ENCODE results near the gene ATXN10.
"Not testable (repeated sequence)": the region's sequence is repeated elsewhere in the genome, so short reads cannot be mapped to it uniquely, and the experiment has no call there.

The ATXN10 gene

GRCh38 chr22:45642986-45643385, 28.6 kb upstream of the ATXN10 start:
- no peak for DNase-seq (ENCODE audit: low read depth in 2 of 2)

GRCh38 chr22:45644714-45645113, 26.9 kb upstream of the ATXN10 start:
- no peak for DNase-seq (ENCODE audit: low read depth in 2 of 2)

DNA sequence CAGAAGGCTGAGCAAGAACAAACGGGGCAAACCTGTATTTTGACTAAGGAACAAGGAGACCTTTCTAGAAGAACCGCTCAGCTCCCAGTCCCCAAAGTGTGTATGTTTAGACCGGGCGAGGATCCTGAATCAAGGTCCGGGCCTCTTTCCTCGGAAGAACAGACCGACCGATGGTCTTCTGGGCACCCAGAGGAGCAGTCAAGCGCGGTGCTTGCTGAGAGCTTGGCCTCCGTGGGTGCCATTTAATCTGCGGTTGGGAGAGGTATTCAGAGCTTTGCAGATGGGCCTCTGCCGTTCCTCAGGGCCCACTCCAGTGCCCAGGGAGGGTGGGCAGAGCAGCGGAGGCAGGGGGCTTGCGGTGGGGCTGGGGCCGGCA, 26.5 kb upstream of the ATXN10 start:
- DNase-seq (ENCODE audit: low read depth in 2 of 2) = no peak

DNA sequence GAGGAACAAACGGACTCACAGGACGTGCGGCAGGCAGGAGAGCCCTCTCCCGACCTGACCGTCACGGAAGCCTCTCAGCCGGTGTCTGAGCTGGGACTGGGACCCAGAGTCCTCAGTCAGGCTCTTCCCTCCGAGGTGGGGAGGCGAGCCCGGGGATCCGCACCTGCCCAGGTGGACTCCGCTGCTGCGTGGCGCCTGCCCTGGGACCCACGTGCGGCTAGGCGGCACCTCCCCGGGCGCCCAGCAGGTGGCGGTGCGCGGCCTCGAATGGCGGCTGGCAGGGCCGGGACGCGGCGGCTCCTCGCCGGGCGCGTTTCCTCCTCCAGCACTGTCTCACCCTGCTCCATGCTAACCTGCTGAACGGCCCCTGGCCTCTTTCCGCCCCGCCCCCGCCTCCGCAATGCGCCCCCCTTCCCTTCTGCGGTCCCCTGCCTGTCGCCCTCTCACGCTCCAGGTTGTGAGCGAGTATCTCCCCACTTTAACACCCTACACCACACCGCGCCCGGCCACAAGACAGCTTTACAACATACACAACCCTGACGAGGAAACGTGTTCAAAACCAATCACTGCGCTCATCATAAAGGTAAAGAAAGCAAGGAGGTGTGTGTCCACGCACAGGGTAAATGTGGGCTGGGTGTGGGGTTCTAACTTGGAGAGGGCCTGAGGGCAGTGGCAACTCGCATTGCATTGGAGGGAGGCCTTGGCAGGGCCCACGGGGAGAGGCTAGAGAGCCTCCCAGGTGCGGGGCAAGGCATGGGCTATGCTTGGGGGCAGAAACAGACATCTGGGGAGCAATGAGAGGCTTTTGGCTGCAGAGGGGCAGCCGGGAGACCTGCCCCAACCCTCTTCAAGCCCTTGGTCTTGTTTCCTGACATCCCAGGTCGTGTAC, 25.9 kb upstream of the ATXN10 start:
- DNase-seq (ENCODE audit: low read depth in 2 of 2) = peak; percentile 57 to 65

GRCh38 chr22:45647532-45648225, 24.0 kb upstream of the ATXN10 start:
- DNase-seq (ENCODE audit: low read depth in 2 of 2) = no peak

DNA sequence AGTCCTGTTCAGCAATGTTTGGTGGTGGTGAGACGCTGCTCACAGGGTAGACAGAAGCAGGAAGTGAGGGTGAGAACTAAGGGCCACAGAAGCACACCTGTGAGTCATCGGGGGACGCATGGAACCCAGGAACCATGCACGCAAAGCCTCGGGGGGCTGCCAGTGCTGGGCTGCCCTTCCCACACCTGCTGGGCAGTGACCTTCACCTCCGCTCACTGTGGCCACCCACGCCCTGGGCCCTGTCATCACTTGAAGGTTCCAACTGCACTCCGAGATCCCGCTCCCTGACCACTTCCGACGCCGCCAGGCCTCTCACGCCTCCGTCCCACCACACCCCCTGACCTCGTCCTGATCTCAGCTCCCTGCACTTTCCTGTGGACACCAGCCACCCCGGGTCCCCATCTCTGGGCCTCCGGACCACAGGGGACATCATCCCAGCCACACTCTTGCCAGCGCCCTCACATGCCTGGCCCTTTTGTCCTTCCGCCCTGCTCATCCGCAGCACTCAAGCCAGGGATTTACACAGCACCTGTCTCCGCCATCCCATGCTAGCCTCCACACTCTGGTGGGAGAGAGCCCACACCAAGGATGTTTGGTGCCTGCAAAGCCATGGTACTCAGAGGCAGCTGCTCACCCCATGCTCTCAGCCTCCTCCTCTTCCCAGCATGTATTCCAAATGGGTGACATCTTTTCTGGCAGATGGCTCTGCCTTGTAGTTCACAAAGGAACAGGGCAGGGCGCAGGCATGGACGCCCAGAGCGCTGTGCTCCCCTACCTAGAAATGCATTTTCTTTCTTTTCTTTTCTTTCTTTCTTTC, 23.1 kb upstream of the ATXN10 start:
- no peak for DNase-seq (ENCODE audit: low read depth in 2 of 2)

- DNase-seq (ENCODE audit: low read depth in 2 of 2) = no peak
Measured at GRCh38 chr22:45649809-45650208, 21.8 kb upstream of the ATXN10 start.

DNA sequence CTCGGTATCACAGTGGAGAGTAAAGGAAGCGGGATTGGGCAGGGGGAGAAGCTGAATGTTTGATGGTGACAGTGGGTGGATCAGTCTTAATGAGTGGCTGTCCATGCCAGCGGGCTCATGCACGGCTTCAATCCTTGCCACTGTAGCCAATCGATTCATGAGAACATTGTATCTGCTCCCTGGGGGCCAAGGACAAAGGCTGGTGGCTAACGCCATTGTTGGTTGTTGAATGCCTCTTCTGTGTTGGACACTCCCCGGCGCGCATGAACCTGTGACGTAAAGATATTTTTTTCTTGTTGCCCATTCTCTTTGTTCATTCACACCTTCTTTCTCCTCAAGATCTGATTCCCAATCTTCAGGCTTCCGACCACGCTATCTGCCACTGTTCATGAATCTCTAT, 20.9 kb upstream of the ATXN10 start:
- no peak for DNase-seq (ENCODE audit: low read depth in 2 of 2)

DNA sequence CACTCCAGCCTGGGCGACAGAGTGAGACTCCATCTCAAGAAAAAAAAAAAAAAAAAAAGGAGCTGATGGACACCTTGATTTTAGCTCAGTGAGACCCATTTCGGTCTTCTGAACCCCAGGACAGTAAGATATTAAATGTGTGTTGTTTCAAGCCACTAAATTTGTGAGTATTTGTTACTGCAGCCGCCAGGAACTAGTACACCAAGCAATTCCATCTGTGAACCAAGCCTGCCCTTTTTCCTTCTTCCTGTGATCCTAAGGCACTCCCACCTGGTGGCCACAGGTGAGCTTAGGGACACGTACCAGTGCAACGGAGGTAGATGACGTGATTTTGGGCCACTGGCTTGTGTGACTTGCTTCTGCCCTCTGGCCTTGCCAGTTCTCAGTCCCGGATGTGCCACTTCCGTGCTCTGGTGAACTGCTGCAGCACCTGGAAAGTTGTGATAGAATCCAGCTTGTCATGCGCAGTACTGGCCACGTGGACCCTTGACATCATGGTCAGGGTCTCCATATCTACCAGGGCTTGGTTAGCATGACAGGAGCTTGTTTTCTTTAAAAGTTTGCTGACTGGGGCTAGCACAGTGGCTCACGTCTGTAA, 19.6 kb upstream of the ATXN10 start:
- no peak for DNase-seq (ENCODE audit: low read depth in 2 of 2)

GRCh38 chr22:45656577-45656976, 15.1 kb upstream of the ATXN10 start:
- no peak for DNase-seq (ENCODE audit: low read depth in 2 of 2)

- no peak for DNase-seq (ENCODE audit: low read depth in 2 of 2)
Measured at GRCh38 chr22:45657701-45658100, 13.9 kb upstream of the ATXN10 start.

- no peak for DNase-seq (ENCODE audit: low read depth in 2 of 2)
Measured at GRCh38 chr22:45664136-45664646, 7.4 kb upstream of the ATXN10 start.

- no peak for DNase-seq (ENCODE audit: low read depth in 2 of 2)
Measured at GRCh38 chr22:45667486-45667885, 4.1 kb upstream of the ATXN10 start.

- not testable (repeated sequence) for DNase-seq (ENCODE audit: low read depth in 2 of 2)
Measured at GRCh38 chr22:45670363-45670762, 1.3 kb upstream of the ATXN10 start.

DNA sequence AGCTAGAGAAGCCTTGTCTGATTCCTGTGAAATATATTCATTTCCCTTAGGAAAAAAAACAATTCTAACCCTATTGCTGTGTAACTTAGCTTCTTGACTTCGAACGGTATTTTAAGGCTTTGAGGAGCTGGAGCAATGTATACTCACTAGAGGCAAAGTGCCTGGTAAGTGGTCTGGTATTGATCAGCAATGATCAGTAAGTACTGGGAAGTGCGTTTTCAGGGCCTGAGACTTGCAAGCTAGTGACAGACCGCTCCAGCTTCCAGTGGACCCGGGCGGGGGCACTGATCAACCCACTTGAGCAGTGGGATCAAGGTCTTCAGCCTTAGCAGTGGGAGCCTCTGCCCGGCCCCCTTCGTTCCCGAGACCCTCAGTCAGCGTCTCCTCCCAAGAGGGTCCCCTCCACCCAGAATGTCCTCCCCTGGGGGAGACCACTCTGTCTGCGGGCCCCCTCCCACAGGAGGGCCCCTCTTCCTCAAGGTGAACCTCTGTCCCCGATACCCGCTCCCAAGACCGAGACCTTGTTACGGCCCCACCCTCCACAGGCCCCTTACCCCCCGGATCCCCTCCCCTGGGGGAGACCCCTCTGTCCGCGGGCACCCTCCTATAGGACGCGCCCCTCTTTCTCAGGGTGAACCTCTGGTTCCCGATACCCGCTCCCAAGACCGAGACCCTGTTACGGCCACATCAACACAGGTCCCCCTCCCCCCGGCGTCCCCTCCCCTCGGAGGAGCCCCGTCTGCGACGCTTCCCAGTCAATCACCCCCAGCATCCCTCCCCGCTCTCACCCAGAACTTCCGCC, 452 bp upstream of the ATXN10 start:
- DNase-seq (ENCODE audit: low read depth in 2 of 2) = no peak

GRCh38 chr22:45672564-45673481, 1.2 kb downstream of the ATXN10 start:
- DNase-seq (ENCODE audit: low read depth in 2 of 2) = no peak

- no peak for DNase-seq (ENCODE audit: low read depth in 2 of 2)
Measured at GRCh38 chr22:45673482-45674175, 2.0 kb downstream of the ATXN10 start.

DNA sequence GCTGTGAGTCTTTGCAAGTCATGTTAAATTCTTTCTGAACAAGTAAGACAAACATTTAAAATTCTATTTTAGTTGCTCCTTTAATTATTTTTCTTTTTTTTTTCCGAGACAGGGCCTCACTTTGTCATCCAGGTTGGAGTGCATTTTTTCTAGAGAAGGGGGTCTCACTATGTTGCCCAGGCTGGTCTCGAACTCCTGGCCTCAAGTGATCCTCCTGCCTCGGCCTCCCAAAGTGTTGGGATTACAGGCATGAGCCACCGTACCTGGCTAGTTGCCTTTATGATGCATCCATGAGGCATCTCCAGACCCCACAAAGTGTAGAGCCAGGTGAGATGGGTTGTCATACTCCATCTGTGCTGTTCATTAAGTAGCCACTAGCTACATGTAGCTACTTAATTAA, 4.4 kb downstream of the ATXN10 start:
- no peak for DNase-seq (ENCODE audit: low read depth in 2 of 2)

- no peak for DNase-seq (ENCODE audit: low read depth in 2 of 2)
Measured at GRCh38 chr22:45677063-45677462, 5.4 kb downstream of the ATXN10 start.
